NCI-H748 treated with DMSO at 0.1 percent for 48 hours (cell line): Measurements from ENCODE around the gene CHCHD2.
A peak's percentile ranks its signal among the peaks of the same experiment; 100 is the strongest.
"Not testable (repeated sequence)": the region's sequence is repeated elsewhere in the genome, so short reads cannot be mapped to it uniquely, and the experiment has no call there.

Experiments
- DNase-seq: peaks from one replicate; lab custom pipeline; 2025; lab: John Stamatoyannopoulos, UW

The CHCHD2 gene

GRCh38 chr7:56106108-56107073 lies at the start of gene CHCHD2:
TSS of gene CHCHD2 (minus strand) at chr7:56106476. CDS start at chr7:56106413, 63 bp downstream.
- peak; percentile 92 for DNase-seq

GRCh38 chr7:56131062-56131461 lies 24.8 kb upstream of the CHCHD2 start:
- not testable (repeated sequence) for DNase-seq

GRCh38 chr7:56127241-56127975 lies 21.1 kb upstream of the CHCHD2 start:
- DNase-seq, result no peak

GRCh38 chr7:56125831-56126230 lies 19.6 kb upstream of the CHCHD2 start:
- no peak for DNase-seq

GRCh38 chr7:56124981-56125380 lies 18.7 kb upstream of the CHCHD2 start:
- no peak for DNase-seq

- no peak for DNase-seq
Observed at GRCh38 chr7:56121440-56121839, 15.2 kb upstream of the CHCHD2 start.

GRCh38 chr7:56115852-56116538 lies 9.7 kb upstream of the CHCHD2 start, which contains the start of gene NUPR2:
TSS of gene NUPR2 (minus strand) at chr7:56116417. CDS start at chr7:56116314, 103 bp downstream.
- no peak for DNase-seq

GRCh38 chr7:56112244-56112643 lies 6.0 kb upstream of the CHCHD2 start:
- DNase-seq, result not testable (repeated sequence)

- no peak for DNase-seq
Observed at GRCh38 chr7:56110611-56111010, 4.3 kb upstream of the CHCHD2 start.

GRCh38 chr7:56107954-56108258 lies 1.6 kb upstream of the CHCHD2 start:
- DNase-seq, result no peak

- no peak for DNase-seq
Observed at GRCh38 chr7:56105508-56105907, 768 bp downstream of the CHCHD2 start.

GRCh38 chr7:56104138-56104537 lies 2.1 kb downstream of the CHCHD2 start:
- DNase-seq, result not testable (repeated sequence)

- DNase-seq, result no peak
Observed at GRCh38 chr7:56099653-56100052, 6.6 kb downstream of the CHCHD2 start.

- not testable (repeated sequence) for DNase-seq
Observed at GRCh38 chr7:56098187-56099008, 7.9 kb downstream of the CHCHD2 start.

- DNase-seq, result no peak
Observed at GRCh38 chr7:56097700-56098099, 8.6 kb downstream of the CHCHD2 start.

- DNase-seq, result no peak
Observed at GRCh38 chr7:56092789-56093531, 13.3 kb downstream of the CHCHD2 start, which contains the start of gene PHKG1. TSS of gene PHKG1 (minus strand) at chr7:56092952. CDS start at chr7:56088941, 4,011 bp downstream.

- not testable (repeated sequence) for DNase-seq
Observed at GRCh38 chr7:56092388-56092787, 13.9 kb downstream of the CHCHD2 start.

- DNase-seq, result no peak
Observed at GRCh38 chr7:56091591-56091990, 14.7 kb downstream of the CHCHD2 start.

GRCh38 chr7:56087445-56087844 lies 18.8 kb downstream of the CHCHD2 start:
- DNase-seq, result no peak

GRCh38 chr7:56086761-56087160 lies 19.5 kb downstream of the CHCHD2 start:
- no peak for DNase-seq
